Left lung (tissue), 10 donors: ENCODE results near the gene DDX51. TPM values are rescaled to one million over a fixed set of nuclear protein-coding genes. Genes with fewer than 3 reads are reported as not detected.

Source experiments
- ATAC-seq: fragments of 200-7000 bp; cut with Tn5 transposase; one replicate; pipeline ENCODE4 v1.9.1; 2020; ENCODE audit warnings: moderate library complexity
- DNase-seq, 4 donors: peaks; one replicate each; pipeline ENCODE4 v3.0.0-alpha.2; 2013 to 2020
- H3K27ac ChIP-seq, 2 donors: fragments of 200-600 bp; sonication (generic) in 1 of 2; one replicate each; pipeline versions ENCODE4 v1.5.0 to v1.8.0; 2020 to 2021
- H3K27me3 ChIP-seq, 2 donors: fragments of 200-600 bp; sonication (generic) in 1 of 2; one replicate each; pipeline versions ENCODE4 v1.5.0 to v1.8.0; 2020 to 2021
- H3K36me3 ChIP-seq, 2 donors: fragments of 200-600 bp; sonication (generic) in 1 of 2; one replicate each; pipeline versions ENCODE4 v1.5.0 to v1.8.0; 2020 to 2021
- H3K4me1 ChIP-seq, 2 donors: fragments of 200-600 bp; one replicate each; pipeline ENCODE4 v1.8.0; 2021
- H3K4me3 ChIP-seq, 2 donors: fragments of 200-600 bp; sonication (generic) in 1 of 2; one replicate each; pipeline versions ENCODE4 v1.5.0 to v1.8.0; 2020 to 2021; ENCODE audit warnings: mild to moderate bottlenecking in 1 of 2
- H3K9me3 ChIP-seq, 2 donors: fragments of 200-600 bp; sonication (generic) in 1 of 2; one replicate each; pipeline versions ENCODE4 v1.5.0 to v1.8.0; 2020 to 2021
- intact Hi-C, 2 donors: fragments of 100-400 bp; cut with DNase I; formaldehyde crosslinking; loops; one replicate each; pipeline versions ENCODE4 v1.11.2 to v1.14.2; 2022
- polyA plus RNA-seq, 6 donors: library from polyadenylated mRNA; unstranded; fragments of 120-200 nt; gene quantifications; one replicate each; pipeline ENCODE4 v1.2.1, GENCODE V29; 2013; ENCODE audit not compliant: insufficient read length in 6 of 6
- total RNA-seq, 2 donors: library from RNA; stranded (reverse); fragmentation: NEBNext Ultra II Directional; extraction: Animal tissue kit (Norgen Biotek cat#: 25700); gene quantifications; one replicate each; pipeline ENCODE4 v1.2.1, GENCODE V29; 2021
- TF ChIP-seq, protein P1 (sequence below), 2 donors: fragments of 200-600 bp; sonication (generic) in 1 of 2; IDR thresholded peaks; one replicate each; pipeline versions ENCODE4 v1.5.0 to v1.8.0; 2021; ENCODE audit warnings: antibody characterized with exemption in 2 of 2
- donor health status: DM: no; HTN: yes; CAD: no.
- donor health status: DM: no; HTN: no; CAD: no.

Gene DDX51
- total and polyA plus RNA-seq, 8 donors = 11.7 to 27.6 (median 18.6) TPM

DNA sequence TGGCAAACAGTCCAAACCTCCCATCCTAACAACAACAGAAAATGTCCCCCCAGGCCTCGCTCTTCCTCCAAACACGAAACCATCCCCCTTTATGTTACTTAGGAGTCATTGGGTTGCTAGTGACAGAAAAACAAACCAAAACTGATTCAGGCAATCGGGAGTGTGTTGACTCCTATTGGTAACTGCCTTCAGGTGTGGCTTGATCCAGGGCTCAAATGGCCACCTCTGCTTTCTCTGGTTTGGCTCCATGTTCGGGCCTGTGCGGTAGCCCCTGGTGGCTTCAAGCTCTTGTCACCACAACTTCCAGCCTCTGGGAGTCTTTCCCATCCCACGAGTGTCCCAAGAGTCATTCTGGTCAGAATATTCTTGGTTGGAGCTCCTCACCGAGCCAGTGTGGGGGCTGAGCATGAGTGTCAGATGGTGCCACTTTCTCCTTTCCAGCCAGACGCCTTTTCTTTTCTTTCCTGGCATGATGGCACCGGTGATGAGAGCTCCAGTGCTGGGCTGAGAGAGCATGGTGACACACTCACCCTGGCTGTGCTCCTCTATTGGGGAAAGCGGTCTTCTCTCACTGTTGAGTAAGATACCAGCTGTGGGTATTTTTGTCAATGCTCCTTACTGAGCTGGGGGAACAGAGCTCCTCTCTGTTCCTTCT is 38.7 kb upstream of the DDX51 start:
- DNase-seq = no peak
- intact Hi-C loops = no loop called here
- Histone ChIP-seq H3K27me3 (peaks cover 0 to 76% of the 10 kb centered on the region in 2 donors), H3K27ac (no peak overlapping the region), H3K4me1 (peaks cover 0 to 19% of the 10 kb centered on the region in 2 donors), H3K4me3 (no peak overlapping the region), H3K36me3 (no peaks in the 10 kb centered on the region), H3K9me3 (no peaks in the 10 kb centered on the region)
- TF ChIP-seq, protein P1, sequence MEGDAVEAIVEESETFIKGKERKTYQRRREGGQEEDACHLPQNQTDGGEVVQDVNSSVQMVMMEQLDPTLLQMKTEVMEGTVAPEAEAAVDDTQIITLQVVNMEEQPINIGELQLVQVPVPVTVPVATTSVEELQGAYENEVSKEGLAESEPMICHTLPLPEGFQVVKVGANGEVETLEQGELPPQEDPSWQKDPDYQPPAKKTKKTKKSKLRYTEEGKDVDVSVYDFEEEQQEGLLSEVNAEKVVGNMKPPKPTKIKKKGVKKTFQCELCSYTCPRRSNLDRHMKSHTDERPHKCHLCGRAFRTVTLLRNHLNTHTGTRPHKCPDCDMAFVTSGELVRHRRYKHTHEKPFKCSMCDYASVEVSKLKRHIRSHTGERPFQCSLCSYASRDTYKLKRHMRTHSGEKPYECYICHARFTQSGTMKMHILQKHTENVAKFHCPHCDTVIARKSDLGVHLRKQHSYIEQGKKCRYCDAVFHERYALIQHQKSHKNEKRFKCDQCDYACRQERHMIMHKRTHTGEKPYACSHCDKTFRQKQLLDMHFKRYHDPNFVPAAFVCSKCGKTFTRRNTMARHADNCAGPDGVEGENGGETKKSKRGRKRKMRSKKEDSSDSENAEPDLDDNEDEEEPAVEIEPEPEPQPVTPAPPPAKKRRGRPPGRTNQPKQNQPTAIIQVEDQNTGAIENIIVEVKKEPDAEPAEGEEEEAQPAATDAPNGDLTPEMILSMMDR (IDR thresholded peaks at IDR 0.05) = no peak
- no peak for ATAC-seq

DNA sequence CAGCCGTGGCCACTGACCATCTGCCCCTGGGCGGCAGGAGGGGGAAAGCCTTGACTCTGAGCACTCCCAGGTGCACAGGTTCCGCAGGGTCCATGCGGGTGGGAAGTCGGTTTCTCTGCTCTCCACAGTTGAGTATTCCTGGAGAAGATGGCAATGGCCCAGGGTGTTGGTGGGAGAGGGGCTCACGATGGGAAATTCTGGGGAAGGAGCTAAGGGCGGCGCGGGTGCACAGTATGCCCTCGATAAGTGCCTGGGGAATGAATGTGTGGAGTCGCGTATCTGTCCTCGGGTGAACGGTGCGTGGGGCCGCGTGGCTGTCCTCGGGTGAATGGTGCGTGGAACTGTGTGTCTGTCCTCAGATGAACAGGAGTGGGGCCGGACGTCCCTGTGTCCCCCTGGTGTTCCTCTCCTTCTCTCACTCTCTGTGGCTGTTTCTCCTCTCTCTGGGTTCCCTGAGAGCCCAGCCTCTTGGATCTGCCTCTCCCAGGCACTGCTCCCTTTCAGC is 38.1 kb upstream of the DDX51 start:
- no peak overlapping the region for H3K4me3 ChIP-seq
- H3K9me3 ChIP-seq = no peaks in the 10 kb centered on the region
- ATAC-seq (no peak), DNase-seq (peak in 1 of 4 donors; percentile 63)
- no peaks in the 10 kb centered on the region for H3K36me3 ChIP-seq
- peaks cover 0 to 18% of the 10 kb centered on the region in 2 donors for H3K4me1 ChIP-seq
- TF ChIP-seq, protein P1 (IDR thresholded peaks at IDR 0.05) = no peak
- H3K27ac ChIP-seq = no peak overlapping the region
- peaks cover under 1 to 76% of the 10 kb centered on the region in 2 donors for H3K27me3 ChIP-seq
- intact Hi-C loops = no loop called here

GRCh38 chr12:132181570-132182200 is 37.6 kb upstream of the DDX51 start:
- peaks cover 3 to 76% of the 10 kb centered on the region in 2 donors for H3K27me3 ChIP-seq
- DNase-seq = peak in 1 of 4 donors; percentile 71
- H3K4me3 ChIP-seq = no peak overlapping the region
- H3K36me3 ChIP-seq = no peaks in the 10 kb centered on the region
- intact Hi-C loops = no loop called here
- no peak for ATAC-seq
- no peak overlapping the region for H3K27ac ChIP-seq
- TF ChIP-seq, protein P1 (IDR thresholded peaks at IDR 0.05) = no peak
- H3K9me3 ChIP-seq = no peaks in the 10 kb centered on the region
- H3K4me1 ChIP-seq = peaks cover 0 to 12% of the 10 kb centered on the region in 2 donors

GRCh38 chr12:132180648-132181546 is 36.8 kb upstream of the DDX51 start:
- TF ChIP-seq, protein P1 (IDR thresholded peaks at IDR 0.05) = no peak
- Histone ChIP-seq H3K9me3 (no peaks in the 10 kb centered on the region), H3K27ac (no peak overlapping the region), H3K4me1 (peaks cover 0 to 5% of the 10 kb centered on the region in 2 donors), H3K4me3 (no peak overlapping the region), H3K36me3 (no peaks in the 10 kb centered on the region), H3K27me3 (peaks cover 3 to 76% of the 10 kb centered on the region in 2 donors)
- intact Hi-C loops = no loop called here
- ATAC-seq = no peak
- DNase-seq = peak in 1 of 4 donors; percentile 55
